C1 segment of cervical spinal cord (tissue), 14 donors: ENCODE measurements around the gene ADAM8.
"Not testable (repeated sequence)": the region's sequence is repeated elsewhere in the genome, so short reads cannot be mapped to it uniquely, and the experiment has no call there.

ENCODE experiments used
- DNase-seq, 14 donors: peaks; one replicate each; lab custom pipeline; 2025; lab: John Stamatoyannopoulos, UW

The ADAM8 gene

GRCh38 chr10:133269367-133269766, 7.3 kb downstream of the ADAM8 start:
- DNase-seq = no peak

GRCh38 chr10:133268532-133268931, 8.1 kb downstream of the ADAM8 start:
- no peak for DNase-seq

- DNase-seq = no peak
Observed at GRCh38 chr10:133267829-133268228, 8.8 kb downstream of the ADAM8 start.

GRCh38 chr10:133267293-133267692, 9.4 kb downstream of the ADAM8 start:
- DNase-seq = no peak

GRCh38 chr10:133266056-133266795, 10.4 kb downstream of the ADAM8 start:
- DNase-seq = no peak

GRCh38 chr10:133265052-133265451, 11.6 kb downstream of the ADAM8 start:
- not testable (repeated sequence) for DNase-seq

GRCh38 chr10:133264461-133264860, 12.2 kb downstream of the ADAM8 start:
- DNase-seq = no peak

GRCh38 chr10:133263674-133264073, 13.0 kb downstream of the ADAM8 start:
- DNase-seq = no peak

GRCh38 chr10:133262696-133263095, 14.0 kb downstream of the ADAM8 start:
- no peak for DNase-seq

GRCh38 chr10:133261726-133262325, 14.8 kb downstream of the ADAM8 start:
- peak in 13 of 14 donors; percentile 6 to 83 (median 66) for DNase-seq

GRCh38 chr10:133260895-133261725, 15.6 kb downstream of the ADAM8 start:
- peak in 5 of 14 donors; percentile 31 to 74 (median 48) for DNase-seq

- DNase-seq = peak in 1 of 14 donors; percentile 6
Observed at GRCh38 chr10:133259602-133259989, 17.1 kb downstream of the ADAM8 start.

- peak in 8 of 14 donors; percentile 19 to 71 (median 39) for DNase-seq
Observed at GRCh38 chr10:133258818-133259601, 17.7 kb downstream of the ADAM8 start.

- DNase-seq = no peak
Observed at GRCh38 chr10:133258066-133258817, 18.4 kb downstream of the ADAM8 start.

GRCh38 chr10:133257489-133258065, 19.1 kb downstream of the ADAM8 start:
- peak in 4 of 14 donors; percentile 3 to 43 (median 14) for DNase-seq

GRCh38 chr10:133255323-133255722, 21.3 kb downstream of the ADAM8 start:
- DNase-seq = no peak

- DNase-seq = no peak
Observed at GRCh38 chr10:133254421-133255120, 22.1 kb downstream of the ADAM8 start.

GRCh38 chr10:133253361-133253955, 23.2 kb downstream of the ADAM8 start:
- no peak for DNase-seq

GRCh38 chr10:133252223-133252552, 24.5 kb downstream of the ADAM8 start:
- no peak for DNase-seq
